LNCAP (cell line): ENCODE results near the gene SLC1A6.

Experiments
- CTCF ChIP-seq: fragments of 450-650 bp; IDR thresholded peaks from 2 replicates; pipeline ENCODE4 v1.5.1; 2017; ENCODE audit warnings: mild to moderate bottlenecking

The SLC1A6 gene

GRCh38 chr19:14974488-14974887 is 5.2 kb downstream of the SLC1A6 start:
- TF ChIP-seq CTCF, result no peak

- no peak for TF ChIP-seq CTCF
These were observed 7.0 kb downstream of the SLC1A6 start for GRCh38 chr19:14972676-14973075.

- TF ChIP-seq CTCF, result no peak
These were observed 8.2 kb downstream of the SLC1A6 start for GRCh38 chr19:14971474-14971873.

- TF ChIP-seq CTCF, result no peak
These were observed 11.4 kb downstream of the SLC1A6 start for GRCh38 chr19:14968247-14968646.

- TF ChIP-seq CTCF, result no peak
These were observed 17.5 kb downstream of the SLC1A6 start for GRCh38 chr19:14961956-14962685.

- no peak for TF ChIP-seq CTCF
These were observed 20.4 kb downstream of the SLC1A6 start for GRCh38 chr19:14959263-14959662.

GRCh38 chr19:14957464-14957863 is 22.2 kb downstream of the SLC1A6 start:
- TF ChIP-seq CTCF, result no peak
